GM15510 (cell line): ENCODE measurements around the gene VWF.

Experiments
- POLR2A ChIP-seq: IDR thresholded peaks from 3 replicates; pipeline ENCODE4 v1.6.1; 2011; ENCODE audit warnings: borderline replicate concordance; ENCODE audit not compliant: insufficient read length; ENCODE audit errors: extremely low read depth

The VWF gene

DNA sequence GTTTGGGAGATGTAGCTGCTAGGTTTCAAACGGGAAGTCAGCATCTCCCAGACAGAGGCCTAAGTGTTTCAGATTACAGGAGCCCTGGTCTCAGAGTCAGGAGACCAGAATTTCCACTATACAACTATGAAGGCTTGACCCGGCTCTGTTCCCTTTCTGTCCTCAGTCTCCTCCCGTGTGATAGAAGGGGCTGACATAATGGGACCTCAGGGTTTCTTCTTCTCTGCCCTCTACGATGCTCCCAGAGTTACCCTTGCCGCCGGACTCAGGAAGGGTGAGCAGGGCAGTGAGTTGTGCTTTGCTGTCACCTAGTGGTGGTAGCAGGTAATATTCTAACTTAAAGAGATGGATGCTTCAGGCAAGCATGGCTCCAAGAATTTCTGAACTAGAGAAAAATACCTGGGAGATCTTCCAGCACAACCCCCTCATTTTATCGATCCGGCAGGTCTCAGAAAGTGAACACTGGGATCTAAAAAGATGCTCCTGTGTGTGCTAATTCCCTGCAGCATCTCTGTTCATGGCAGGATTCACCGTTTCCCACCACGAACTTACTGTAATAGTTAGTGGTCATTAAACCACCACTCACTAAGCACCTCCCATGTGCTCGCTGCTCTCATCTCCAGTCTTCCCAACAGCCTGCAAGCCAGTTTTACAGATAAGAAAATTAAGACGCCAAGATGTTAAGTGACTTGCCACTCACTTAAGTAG lies 84.4 kb downstream of the VWF start:
- no peak for TF ChIP-seq POLR2A

DNA sequence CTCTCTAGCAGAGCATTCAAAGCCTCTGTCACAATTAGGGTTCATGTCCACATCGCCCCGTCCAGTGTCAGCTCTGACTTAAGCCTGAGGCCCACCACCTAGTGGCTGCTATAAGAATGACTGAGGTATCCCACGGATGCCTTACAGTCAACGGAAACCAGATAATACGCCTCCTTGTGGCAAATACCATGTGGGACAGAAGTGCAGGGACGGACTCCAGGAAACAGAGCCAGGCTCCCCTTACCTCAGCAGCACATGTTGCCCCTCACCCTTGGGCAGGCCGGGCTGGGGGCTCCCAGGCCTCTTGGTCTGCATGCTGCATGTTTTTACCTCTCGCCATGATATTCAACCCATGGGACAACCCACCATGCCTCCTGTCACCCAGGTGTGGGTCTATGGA lies 86.3 kb downstream of the VWF start:
- no peak for TF ChIP-seq POLR2A

DNA sequence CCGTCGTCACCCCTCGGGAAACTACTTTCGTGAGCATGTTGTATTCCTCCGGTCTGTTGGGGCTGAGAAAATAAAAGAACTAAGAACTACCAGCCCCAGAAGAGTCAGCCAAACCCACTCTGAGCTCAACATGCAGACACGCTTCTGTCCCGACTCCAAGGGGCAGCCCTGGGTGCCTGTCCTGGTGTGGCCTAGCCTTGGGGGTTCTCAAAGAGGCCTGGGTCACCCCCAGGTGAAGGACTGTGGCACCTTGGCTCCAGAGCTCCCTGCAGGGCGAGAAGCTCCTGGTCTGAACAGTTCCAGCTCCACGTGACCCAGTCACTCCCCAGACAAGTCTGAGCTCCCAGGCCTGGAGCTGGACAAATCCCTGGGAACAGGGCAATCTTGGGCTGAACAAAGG lies 87.0 kb downstream of the VWF start:
- TF ChIP-seq POLR2A: no peak

DNA sequence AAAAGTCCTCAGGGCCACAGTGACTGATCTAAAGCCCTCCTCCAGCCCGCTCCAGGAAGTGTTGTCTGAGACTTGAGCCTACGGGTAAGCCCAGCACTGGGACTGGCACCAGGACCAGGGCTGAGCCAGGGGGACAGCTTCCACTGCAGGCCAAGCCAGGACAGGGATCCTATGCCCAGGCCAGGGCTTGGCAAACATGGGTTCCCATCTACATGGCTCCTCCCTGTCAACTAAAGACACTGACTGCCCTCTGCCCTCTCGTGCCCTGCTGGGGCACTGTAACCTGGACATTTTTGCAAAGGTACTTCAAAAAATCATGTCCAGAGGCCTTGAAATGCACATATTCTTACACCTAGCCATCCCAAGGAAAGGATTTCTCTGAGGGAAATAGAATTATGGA lies 88.0 kb downstream of the VWF start:
- no peak for TF ChIP-seq POLR2A

DNA sequence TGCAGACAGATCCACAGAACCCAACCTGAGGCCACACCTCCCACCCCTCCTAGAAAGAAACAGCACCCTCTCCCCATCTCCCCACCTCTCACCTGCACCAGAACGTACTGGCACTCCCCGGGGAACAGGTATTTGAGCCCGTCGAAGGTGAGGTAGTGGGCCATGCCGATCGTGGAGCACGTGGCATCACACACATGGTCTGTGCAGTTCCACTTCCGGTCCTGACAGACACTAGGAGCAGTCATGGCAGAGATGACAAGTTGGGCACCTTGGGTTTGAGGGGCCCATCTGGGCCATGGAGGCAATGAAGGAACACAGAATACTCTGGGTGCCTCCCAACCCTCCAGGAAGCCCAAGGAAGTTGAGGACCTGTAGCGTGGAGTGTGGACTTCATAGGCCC lies 89.9 kb downstream of the VWF start:
- no peak for TF ChIP-seq POLR2A

DNA sequence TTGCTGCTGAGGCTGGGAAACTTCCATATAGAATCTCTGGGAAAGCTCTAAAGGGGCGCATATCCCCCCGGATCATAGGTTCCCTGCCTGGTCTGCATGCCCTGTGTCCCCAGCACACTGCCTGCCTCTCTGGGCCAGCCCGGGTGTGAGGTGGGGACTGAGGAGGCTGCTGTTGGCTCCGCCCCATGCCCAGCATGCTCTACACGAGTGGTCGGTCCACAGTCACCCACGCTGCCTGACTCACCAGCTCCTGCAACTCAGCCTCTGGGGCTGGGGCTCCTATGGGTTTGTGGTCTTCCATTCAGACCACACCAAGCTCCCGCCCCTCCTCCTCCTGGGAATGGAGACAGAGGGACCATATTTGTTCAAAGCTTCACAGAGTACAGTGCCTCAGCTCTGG lies 90.9 kb downstream of the VWF start:
- no peak for TF ChIP-seq POLR2A

DNA sequence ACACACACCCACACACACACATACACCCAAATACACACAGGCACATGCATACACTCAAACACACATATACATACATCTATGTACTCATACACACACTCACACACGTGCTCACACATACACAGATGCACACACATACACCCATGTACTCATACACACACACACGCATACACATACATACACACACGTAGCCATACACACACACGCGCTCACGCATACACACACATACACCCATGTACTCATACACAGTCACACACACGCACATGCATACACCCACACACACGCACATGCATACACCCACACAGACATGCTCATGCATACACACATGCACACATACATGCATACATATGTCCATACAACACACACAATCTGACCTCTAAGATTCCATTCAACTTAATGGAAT lies 91.7 kb downstream of the VWF start:
- no peak for TF ChIP-seq POLR2A

DNA sequence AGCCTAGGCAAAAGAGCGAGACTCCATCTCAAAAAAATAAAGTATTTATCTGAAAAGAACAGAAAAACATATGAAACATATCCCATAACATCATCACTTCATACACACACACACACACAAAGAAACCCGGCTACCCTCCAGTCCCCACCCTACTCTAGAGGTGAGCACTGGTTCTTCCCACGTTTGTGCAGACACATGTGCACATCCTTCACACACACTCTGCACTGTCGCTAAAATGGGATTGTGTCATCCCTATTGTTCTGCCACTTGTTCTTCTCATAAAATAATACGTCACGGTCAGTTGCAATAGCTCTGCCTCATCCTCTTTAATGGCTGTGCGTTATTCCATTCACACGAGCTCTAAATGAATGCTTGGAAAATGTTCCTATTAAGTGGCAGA lies 93.5 kb downstream of the VWF start:
- TF ChIP-seq POLR2A: no peak

DNA sequence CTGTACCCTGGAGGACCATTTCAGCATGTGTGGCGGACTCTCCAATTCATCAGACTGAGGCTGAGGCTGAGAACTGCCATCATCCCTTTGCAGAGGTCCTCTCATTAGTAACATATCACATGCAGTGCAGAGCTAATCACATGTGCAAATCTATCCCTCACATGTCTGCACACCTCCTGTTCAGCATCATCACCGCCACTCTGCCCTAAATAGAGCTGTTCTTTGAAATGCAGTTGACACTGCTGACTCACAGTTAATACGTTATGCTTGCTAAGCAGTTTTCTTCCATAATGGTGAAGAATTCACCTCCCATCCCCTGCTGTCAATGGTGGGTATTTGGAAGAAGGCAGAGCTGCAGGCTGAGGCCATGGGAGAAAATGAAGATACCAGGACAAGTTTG lies 94.4 kb downstream of the VWF start:
- TF ChIP-seq POLR2A: no peak

DNA sequence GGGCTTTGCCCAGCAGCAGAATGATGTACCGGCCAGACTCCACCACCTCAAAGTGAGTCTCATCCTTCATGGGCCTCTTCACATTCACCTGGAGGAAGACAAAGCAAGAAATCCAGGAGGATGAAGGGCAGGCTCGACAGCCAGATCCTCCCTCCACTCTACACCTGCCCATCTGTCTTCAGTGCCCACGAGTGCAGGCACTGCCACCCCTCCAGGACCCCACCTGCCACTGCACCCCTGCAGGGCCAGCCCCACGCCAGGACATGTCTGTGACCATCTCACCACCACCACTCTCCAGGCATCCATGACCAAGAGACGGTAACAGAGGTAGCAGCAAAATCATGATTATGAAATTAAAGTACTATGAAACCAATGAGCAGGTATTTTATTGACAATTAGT lies 95.1 kb downstream of the VWF start:
- no peak for TF ChIP-seq POLR2A

DNA sequence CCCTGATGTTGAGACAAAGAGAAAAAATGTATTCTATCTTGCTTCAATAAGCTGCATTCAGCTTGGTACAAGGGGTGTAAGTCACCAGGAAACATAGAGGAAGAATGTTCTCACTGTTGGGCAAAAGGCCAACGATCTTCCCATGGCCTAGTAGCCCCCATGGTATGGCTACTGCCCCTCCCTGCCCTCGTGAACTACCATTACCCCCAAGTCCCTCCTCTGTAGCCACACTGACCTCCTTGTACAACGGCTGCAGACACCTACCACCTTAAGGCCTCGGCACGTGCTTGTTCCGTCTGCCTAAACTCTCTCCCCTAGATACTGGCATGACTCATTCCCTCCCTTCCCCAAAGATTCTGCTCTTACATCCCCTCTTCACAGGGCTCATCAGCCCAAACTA lies 97.5 kb downstream of the VWF start:
- TF ChIP-seq POLR2A: no peak

DNA sequence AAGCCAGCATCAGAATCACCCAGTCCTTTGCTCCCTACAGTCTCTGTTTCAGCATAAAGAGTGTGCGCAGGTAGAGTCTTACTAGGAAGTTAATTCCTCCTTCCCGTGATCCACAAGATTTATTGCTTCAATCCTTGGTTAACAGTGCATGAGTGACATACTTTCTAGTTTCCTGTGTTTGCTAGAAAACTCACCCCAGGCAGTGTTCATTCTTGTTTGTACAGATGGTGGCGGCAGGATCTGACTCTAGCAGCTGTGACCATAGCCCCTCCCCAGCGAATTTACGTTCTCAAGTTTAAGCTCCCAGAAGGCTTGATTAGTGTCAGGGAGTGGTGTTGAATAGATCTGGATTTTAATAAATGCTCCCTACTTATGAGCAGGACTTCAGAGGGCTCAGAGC lies 103.5 kb downstream of the VWF start:
- TF ChIP-seq POLR2A: no peak

DNA sequence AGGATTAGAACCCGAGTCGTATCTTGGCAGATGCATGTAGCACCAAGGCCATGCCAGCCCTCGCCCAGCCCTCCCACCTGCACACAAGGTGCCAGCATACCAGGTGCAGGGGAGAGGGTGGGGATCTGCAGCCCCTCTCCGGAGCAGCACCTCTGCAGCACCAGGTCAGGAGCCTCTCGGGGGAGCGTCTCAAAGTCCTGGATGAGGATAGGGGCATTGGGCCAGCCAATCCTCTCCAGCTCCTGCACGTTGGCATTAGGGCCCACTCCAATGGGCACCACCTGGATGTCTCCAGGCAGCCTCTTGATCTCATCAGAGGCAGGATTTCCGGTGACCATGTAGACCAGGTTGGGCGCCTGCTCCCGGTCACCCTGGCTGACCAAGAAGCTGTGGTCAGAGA lies 106.2 kb downstream of the VWF start:
- no peak for TF ChIP-seq POLR2A

DNA sequence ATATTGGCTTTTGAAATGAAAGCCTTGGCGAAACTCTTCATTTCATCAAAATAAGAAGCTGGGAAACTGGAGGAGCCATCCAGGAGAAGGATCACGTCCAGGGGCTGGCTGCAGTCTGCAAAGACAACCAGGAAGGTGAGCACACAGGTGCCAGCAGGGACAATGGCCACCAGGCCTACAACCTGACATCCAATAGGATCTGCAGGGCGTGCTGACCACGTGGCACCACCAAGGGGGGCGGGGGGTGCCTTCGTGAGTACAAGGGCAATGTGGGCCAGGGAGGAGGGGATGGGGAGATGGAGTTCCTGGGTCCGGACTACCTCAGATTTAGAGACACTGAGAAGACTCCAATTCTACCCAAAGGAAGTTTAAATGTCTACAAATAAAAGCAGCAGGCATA lies 107.7 kb downstream of the VWF start:
- TF ChIP-seq POLR2A: no peak

DNA sequence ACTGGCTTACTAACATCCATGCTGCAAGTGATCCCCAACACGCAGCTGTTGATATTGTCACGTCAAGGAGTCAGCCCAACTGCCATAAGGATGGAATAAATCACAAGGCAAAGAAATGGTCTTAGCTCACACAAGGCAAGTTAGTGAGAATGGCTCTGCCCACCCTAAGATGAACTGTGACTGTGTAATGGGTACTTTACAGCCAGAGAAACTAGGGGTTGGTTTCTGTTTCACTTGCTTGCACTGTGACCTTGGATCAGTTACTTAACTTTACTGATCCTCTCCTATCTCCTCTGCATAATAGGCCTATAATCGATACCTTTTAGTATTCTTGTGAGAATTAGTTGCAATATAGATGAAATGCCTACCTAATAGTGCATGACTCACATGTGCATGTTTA lies 127.2 kb downstream of the VWF start:
- TF ChIP-seq POLR2A: no peak

DNA sequence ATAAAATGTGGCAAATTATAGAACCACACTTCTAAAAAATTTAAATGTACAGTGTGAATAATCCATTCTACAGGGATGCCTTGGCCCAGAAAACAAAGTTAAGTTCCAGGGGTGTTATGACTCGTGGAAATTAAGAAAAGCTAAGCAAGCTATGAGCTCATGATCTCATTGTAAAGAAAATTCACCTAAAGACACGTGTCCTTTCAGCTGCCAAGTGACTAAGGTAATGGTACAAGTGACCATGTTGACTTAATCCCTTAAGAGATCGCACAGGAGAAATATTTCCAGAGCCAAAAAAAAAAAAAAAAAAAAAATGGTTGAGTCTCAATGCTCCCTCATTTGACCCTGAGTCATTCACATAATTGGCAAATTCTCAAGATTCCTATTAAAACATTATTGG lies 128.0 kb downstream of the VWF start:
- TF ChIP-seq POLR2A: no peak

DNA sequence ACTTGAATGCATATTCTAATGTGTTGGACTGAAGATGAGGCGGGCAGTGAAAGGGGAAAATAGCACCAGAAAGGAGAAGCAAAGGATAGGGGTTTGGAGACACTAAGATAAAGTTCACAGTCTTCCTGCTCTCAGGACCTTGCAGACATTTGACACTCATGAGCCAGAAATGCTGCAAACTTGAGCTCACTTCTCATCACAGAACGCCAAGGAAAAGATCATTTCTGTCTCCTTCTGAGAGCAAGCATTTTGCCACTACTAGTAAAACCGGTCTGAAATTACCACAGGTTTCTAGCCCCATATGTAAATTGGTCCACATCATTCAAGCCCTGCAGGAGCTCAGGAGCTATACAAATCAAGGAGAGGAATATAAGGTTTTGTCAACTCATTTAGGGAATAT lies 134.8 kb downstream of the VWF start:
- no peak for TF ChIP-seq POLR2A
